PFSK-1 (cell line): Measurements from ENCODE around the gene SLC41A3.

Experiments
- FOXP2 ChIP-seq: optimal IDR thresholded peaks from 2 replicates; pipeline ENCODE3; 2011; ENCODE audit warnings: borderline replicate concordance, control low read depth, inconsistent platforms; ENCODE audit not compliant: insufficient read depth; ENCODE audit errors: extremely low read length, extremely low read depth
- POLR2AphosphoS5 ChIP-seq: IDR thresholded peaks from 2 replicates; pipeline ENCODE4 v1.6.1; 2012; ENCODE audit warnings: low read depth, mild to moderate bottlenecking, control low read depth, low read length, moderate library complexity
- SIN3A ChIP-seq: IDR thresholded peaks from 2 replicates; pipeline ENCODE4 v1.6.1; 2012; ENCODE audit warnings: mild to moderate bottlenecking, low read length, moderate library complexity, borderline replicate concordance; ENCODE audit not compliant: insufficient read depth
- TAF1 ChIP-seq: IDR thresholded peaks from 2 replicates; pipeline ENCODE4 v1.6.1; 2012; ENCODE audit warnings: low read length, control low read depth, borderline replicate concordance; ENCODE audit not compliant: insufficient read depth
- TF ChIP-seq, protein P1 (sequence below), 2 experiments: IDR thresholded peaks; 2 replicates each; pipeline versions ENCODE4 v1.6.1 to v1.8.0; 2011 to 2012; ENCODE audit warnings: low read depth in 2 of 2, low read length in 2 of 2, control low read depth in 1 of 2, inconsistent platforms in 1 of 2, mild to moderate bottlenecking in 1 of 2, moderate library complexity in 1 of 2; ENCODE audit not compliant: insufficient read depth in 1 of 2

Gene SLC41A3

DNA sequence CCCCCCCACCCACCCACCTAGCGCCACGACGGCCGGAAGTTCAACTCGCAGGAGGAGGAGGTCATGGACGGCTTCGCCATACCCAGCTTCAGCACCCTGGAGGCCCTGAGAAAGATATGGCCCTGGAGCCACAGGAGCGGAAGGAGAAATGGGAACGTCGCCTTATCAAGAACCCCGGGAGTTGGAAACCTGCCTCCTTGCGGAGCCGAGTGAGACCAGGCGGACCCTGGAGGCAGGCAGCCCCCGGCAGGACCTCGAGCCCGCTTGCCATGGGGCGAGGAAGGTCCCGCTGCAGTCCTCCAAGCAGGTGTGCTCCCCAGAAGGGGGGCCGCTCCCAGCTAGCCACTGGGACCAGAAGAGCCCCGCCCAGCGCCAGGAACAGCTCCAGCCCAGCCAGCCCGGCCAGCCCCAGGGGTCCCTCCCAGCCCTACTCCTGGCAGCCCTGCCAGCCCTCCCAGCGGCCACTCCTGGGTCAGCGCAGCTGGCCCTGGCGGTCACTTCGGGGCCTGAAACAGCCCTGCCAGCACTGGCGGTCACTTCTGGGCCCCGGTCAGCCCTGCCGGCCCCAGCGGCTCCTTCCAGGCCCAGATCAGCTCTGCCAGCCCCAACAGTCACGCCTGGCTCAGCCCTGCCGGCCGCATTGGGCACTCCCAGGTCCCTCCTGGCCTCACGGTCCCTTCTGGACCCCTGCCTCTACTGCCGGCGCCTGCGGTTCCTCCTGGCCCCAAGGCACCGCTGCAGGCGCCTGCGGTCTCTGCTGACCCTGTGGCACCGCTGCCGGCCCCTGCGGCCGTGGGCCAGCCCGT lies 125.2 kb downstream of the SLC41A3 start:
- TF ChIP-seq FOXP2: no peak
- no peak for TF ChIP-seq SIN3A
- TF ChIP-seq POLR2AphosphoS5: no peak
- TF ChIP-seq TAF1: no peak
- TF ChIP-seq, protein P1, sequence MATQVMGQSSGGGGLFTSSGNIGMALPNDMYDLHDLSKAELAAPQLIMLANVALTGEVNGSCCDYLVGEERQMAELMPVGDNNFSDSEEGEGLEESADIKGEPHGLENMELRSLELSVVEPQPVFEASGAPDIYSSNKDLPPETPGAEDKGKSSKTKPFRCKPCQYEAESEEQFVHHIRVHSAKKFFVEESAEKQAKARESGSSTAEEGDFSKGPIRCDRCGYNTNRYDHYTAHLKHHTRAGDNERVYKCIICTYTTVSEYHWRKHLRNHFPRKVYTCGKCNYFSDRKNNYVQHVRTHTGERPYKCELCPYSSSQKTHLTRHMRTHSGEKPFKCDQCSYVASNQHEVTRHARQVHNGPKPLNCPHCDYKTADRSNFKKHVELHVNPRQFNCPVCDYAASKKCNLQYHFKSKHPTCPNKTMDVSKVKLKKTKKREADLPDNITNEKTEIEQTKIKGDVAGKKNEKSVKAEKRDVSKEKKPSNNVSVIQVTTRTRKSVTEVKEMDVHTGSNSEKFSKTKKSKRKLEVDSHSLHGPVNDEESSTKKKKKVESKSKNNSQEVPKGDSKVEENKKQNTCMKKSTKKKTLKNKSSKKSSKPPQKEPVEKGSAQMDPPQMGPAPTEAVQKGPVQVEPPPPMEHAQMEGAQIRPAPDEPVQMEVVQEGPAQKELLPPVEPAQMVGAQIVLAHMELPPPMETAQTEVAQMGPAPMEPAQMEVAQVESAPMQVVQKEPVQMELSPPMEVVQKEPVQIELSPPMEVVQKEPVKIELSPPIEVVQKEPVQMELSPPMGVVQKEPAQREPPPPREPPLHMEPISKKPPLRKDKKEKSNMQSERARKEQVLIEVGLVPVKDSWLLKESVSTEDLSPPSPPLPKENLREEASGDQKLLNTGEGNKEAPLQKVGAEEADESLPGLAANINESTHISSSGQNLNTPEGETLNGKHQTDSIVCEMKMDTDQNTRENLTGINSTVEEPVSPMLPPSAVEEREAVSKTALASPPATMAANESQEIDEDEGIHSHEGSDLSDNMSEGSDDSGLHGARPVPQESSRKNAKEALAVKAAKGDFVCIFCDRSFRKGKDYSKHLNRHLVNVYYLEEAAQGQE (IDR thresholded peaks at IDR 0.05; ENCODE audit: insufficient read depth in 1 of 2, low read depth in 2 of 2, low read length in 2 of 2): no peak

DNA sequence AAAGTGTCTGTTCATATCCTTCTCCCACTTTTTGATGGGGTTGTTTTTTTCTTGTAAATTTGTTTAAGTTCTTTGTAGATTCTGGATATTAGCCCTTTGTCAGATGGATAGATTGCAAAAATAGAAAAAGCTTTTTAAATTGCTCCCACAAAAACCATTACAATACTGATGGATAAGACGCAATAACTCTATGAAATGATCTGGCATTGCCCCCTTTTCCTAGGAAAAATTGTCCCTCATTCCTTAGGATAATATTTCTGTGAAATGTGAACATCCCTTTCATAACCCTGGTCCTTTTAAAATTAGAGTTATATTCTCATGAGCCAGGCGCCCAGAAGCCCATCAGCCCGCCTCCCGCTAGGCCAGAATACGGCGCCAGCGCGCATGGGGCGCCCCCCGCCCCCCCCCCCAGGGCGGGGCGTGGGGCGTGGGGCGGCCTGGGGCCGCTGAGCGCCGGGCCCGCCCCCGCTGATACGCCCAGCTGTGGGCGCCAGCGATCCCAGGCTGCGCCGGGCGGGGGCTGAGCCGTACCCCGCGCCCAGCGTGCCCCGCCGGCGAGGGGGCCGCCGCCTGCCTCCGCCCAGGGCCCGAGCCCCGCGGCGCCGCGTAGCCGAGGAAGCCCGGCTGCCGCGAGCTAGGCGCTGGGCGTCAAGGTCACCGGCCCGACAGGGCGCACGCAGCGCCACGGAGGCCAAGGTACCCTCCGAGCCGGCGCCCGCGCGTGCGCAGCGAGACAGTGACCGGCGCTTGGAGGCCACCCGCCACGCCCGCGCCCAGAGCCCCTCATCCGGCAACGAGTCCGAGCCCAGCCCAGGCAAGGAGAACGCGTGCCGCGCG lies 126.0 kb downstream of the SLC41A3 start:
- TF ChIP-seq POLR2AphosphoS5: no peak
- TF ChIP-seq, protein P1 (IDR thresholded peaks at IDR 0.05; ENCODE audit: insufficient read depth in 1 of 2, low read depth in 2 of 2, low read length in 2 of 2): no peak
- TF ChIP-seq SIN3A: no peak
- no peak for TF ChIP-seq FOXP2
- no peak for TF ChIP-seq TAF1
